Measurements from ENCODE around the gene MSI2.

DNA sequence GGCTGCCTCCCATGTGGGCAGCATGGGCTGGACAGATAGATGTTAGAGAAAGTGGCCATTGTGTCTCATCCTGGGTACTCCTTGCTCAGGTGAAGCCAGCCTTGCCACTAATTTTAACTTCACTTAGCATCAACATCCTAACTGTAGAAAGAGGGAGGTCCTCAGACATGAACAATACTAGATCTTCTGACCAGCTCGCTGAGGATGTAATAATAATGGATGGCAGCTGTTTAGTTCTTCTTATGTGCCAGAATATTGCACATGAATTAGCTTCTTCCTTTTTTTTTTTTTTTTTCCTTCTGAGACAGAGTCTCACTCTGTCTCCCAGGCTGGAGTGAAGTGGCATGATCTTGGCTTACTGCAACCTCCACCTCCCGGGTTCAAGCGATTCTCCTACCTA lies 256.4 kb downstream of the MSI2 start:
- TF ChIP-seq, protein P1, sequence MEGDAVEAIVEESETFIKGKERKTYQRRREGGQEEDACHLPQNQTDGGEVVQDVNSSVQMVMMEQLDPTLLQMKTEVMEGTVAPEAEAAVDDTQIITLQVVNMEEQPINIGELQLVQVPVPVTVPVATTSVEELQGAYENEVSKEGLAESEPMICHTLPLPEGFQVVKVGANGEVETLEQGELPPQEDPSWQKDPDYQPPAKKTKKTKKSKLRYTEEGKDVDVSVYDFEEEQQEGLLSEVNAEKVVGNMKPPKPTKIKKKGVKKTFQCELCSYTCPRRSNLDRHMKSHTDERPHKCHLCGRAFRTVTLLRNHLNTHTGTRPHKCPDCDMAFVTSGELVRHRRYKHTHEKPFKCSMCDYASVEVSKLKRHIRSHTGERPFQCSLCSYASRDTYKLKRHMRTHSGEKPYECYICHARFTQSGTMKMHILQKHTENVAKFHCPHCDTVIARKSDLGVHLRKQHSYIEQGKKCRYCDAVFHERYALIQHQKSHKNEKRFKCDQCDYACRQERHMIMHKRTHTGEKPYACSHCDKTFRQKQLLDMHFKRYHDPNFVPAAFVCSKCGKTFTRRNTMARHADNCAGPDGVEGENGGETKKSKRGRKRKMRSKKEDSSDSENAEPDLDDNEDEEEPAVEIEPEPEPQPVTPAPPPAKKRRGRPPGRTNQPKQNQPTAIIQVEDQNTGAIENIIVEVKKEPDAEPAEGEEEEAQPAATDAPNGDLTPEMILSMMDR (IDR thresholded peaks at IDR 0.05; ENCODE audit: insufficient read depth, low read length, poor library complexity, severe bottlenecking) = no peak
- TF ChIP-seq EZH2phosphoT487 (conservative IDR thresholded peaks at IDR 0.05; ENCODE audit: low read length) = no peak

All from SU-DHL-6 (cell line).